Activated T-cell treated with anti-CD3 and anti-CD28 coated beads for 24 hours (primary cell): ENCODE results near the gene SPATA45.

ENCODE experiments used
- DNase-seq: peaks from one replicate; pipeline ENCODE4 v3.0.0-alpha.2; 2020; ENCODE audit warnings: low read depth

SPATA45 gene

GRCh38 chr1:212780759-212781158 is 66.7 kb downstream of the SPATA45 start:
- no peak for DNase-seq
